H1 (cell line): ENCODE results near the gene NF1. TPM values are rescaled to one million over a fixed set of nuclear protein-coding genes. Genes with fewer than 3 reads are reported as not detected.

Experiments
- CTCF ChIA-PET: fragments of 300-600 bp; sonication (Branson Sonifier 250); formaldehyde crosslinking; loops from one replicate; lab custom pipeline; 2021; ENCODE audit not compliant: partially characterized antibody; lab: Charles Lee
- POLR2A ChIA-PET: fragments of 300-600 bp; sonication (Branson Sonifier 250); formaldehyde crosslinking; loops from one replicate; lab custom pipeline; 2021; ENCODE audit warnings: inconsistent platforms; ENCODE audit not compliant: partially characterized antibody; lab: Charles Lee
- DNase-seq, 2 experiments: peaks; one replicate each; pipeline versions ENCODE4 v3.0.0 to v3.0.0-alpha.2; 2010 to 2022; ENCODE audit warnings: low spot score in 2 of 2, low read depth in 1 of 2, mixed read lengths in 1 of 2
- FAIRE-seq: peaks from 2 replicates; lab custom pipeline; 2011; peaks lifted over from hg19 to GRCh38; lab: Jason Lieb, UNC
- H2AFZ ChIP-seq: 2 replicates; pipeline ENCODE4 v1.8.1; 2012; ENCODE audit warnings: low read length, inconsistent platforms
- H2AK5ac ChIP-seq: 2 replicates; pipeline ENCODE4 v1.6.1; 2013; ENCODE audit warnings: low read depth, low read length
- H2BK120ac ChIP-seq: replicated peaks from 2 replicates; pipeline ENCODE3; 2013; ENCODE audit warnings: low read depth, low read length, inconsistent platforms
- H2BK12ac ChIP-seq: 2 replicates; pipeline ENCODE4 v1.6.1; 2013; ENCODE audit warnings: low read depth, low read length
- H2BK15ac ChIP-seq: 2 replicates; pipeline ENCODE4 v1.6.1; 2013; ENCODE audit warnings: low read length
- H2BK20ac ChIP-seq: 2 replicates; pipeline ENCODE4 v1.6.1; 2013; ENCODE audit warnings: low read length
- H2BK5ac ChIP-seq: 2 replicates; pipeline ENCODE4 v1.6.1; 2013; ENCODE audit warnings: low read depth, low read length
- H3K14ac ChIP-seq: 2 replicates; pipeline ENCODE4 v1.6.1; 2013; ENCODE audit warnings: inconsistent platforms; ENCODE audit not compliant: insufficient read length
- H3K18ac ChIP-seq: 2 replicates; pipeline ENCODE4 v1.6.1; 2013; ENCODE audit warnings: low read length; ENCODE audit errors: extremely low read depth
- H3K23ac ChIP-seq: 2 replicates; pipeline ENCODE4 v1.6.1; 2013; ENCODE audit warnings: inconsistent platforms; ENCODE audit not compliant: insufficient read length
- H3K23me2 ChIP-seq: 2 replicates; pipeline ENCODE4 v1.6.1; 2013; ENCODE audit warnings: low read depth, low read length
- H3K27ac ChIP-seq: 2 replicates; pipeline ENCODE4 v1.6.1; 2011; ENCODE audit warnings: low read depth, low read length, inconsistent platforms
- H3K27me3 ChIP-seq, 4 experiments: replicated peaks in 1 of 4; 1 replicate in 1 of 4; 2 replicates in 3 of 4; pipeline versions ENCODE4 v1.6.1 to v1.8.1; 2011 to 2013; ENCODE audit warnings: low read length in 3 of 4, mild to moderate bottlenecking in 3 of 4, inconsistent platforms in 2 of 4, mixed read lengths in 2 of 4, moderate library complexity in 1 of 4; ENCODE audit not compliant: control insufficient read depth in 3 of 4, insufficient read depth in 3 of 4; ENCODE audit errors: extremely low read depth in 1 of 4
- H3K36me3 ChIP-seq, 4 experiments: 2 replicates each; pipeline versions ENCODE4 v1.6.1 to v1.8.1; 2011 to 2013; ENCODE audit warnings: mild to moderate bottlenecking in 4 of 4, low read length in 3 of 4, moderate library complexity in 2 of 4, control low read depth in 1 of 4, inconsistent platforms in 1 of 4; ENCODE audit not compliant: insufficient read depth in 4 of 4, control insufficient read depth in 2 of 4
- H3K4ac ChIP-seq: replicated peaks from 2 replicates; pipeline ENCODE3; 2013; ENCODE audit warnings: low read length, low read depth, mixed read lengths, inconsistent platforms; ENCODE audit not compliant: insufficient read length
- H3K4me1 ChIP-seq, 4 experiments: replicated peaks in 1 of 4; 1 replicate in 1 of 4; 2 replicates in 3 of 4; pipeline versions ENCODE4 v1.6.1 to v1.8.1; 2011 to 2013; ENCODE audit warnings: low read length in 3 of 4, inconsistent platforms in 2 of 4, mixed read lengths in 1 of 4; ENCODE audit not compliant: insufficient read depth in 4 of 4, control insufficient read depth in 3 of 4
- H3K4me2 ChIP-seq, 2 experiments: 2 replicates each; pipeline versions ENCODE4 v1.6.1 to v1.8.1; 2011 to 2013; ENCODE audit warnings: low read depth in 2 of 2, low read length in 2 of 2, control low read depth in 1 of 2, inconsistent platforms in 1 of 2, mild to moderate bottlenecking in 1 of 2; ENCODE audit not compliant: insufficient read depth in 1 of 2
- H3K4me3 ChIP-seq, 4 experiments: fragments of 200-600, 300-600 bp in 1 of 4; sonication (generic), shearing (Covaris generic), sonication (Bioruptor Twin) in 1 of 4; 2 replicates each; pipeline versions ENCODE4 v1.5.1 to v1.8.1; 2011 to 2016; ENCODE audit warnings: low read length in 4 of 4, low read depth in 3 of 4, control low read depth in 2 of 4, inconsistent platforms in 2 of 4, mild to moderate bottlenecking in 2 of 4, mixed read lengths in 1 of 4, moderate library complexity in 1 of 4; ENCODE audit not compliant: insufficient read depth in 2 of 4; ENCODE audit errors: extremely low read depth in 1 of 4
- H3K56ac ChIP-seq: replicated peaks from 2 replicates; pipeline ENCODE3; 2013; ENCODE audit warnings: low read depth, mild to moderate bottlenecking, mixed read lengths, low read length, inconsistent platforms; ENCODE audit not compliant: insufficient read length
- H3K79me1 ChIP-seq: 2 replicates; pipeline ENCODE4 v1.6.1; 2013; ENCODE audit warnings: low read depth, low read length, control low read depth
- H3K79me2 ChIP-seq, 2 experiments: 2 replicates each; pipeline versions ENCODE4 v1.6.1 to v1.8.1; 2012 to 2013; ENCODE audit warnings: low read length in 2 of 2, mild to moderate bottlenecking in 2 of 2, inconsistent platforms in 1 of 2; ENCODE audit not compliant: insufficient read depth in 2 of 2, control insufficient read depth in 1 of 2
- H3K9ac ChIP-seq, 4 experiments: replicated peaks in 1 of 4; 1 replicate in 1 of 4; 2 replicates in 3 of 4; pipeline versions ENCODE4 v1.6.1 to v1.8.1; 2011 to 2013; ENCODE audit warnings: low read depth in 3 of 4, low read length in 3 of 4, control low read depth in 2 of 4, mild to moderate bottlenecking in 2 of 4, moderate library complexity in 2 of 4, inconsistent platforms in 1 of 4; ENCODE audit errors: extremely low read depth in 1 of 4
- H3K9me3 ChIP-seq, 2 experiments: 2 replicates each; pipeline versions ENCODE4 v1.6.1 to v1.8.1; 2012 to 2013; ENCODE audit warnings: mild to moderate bottlenecking in 2 of 2, moderate library complexity in 2 of 2, control low read depth in 1 of 2, inconsistent platforms in 1 of 2, low read depth in 1 of 2, low read length in 1 of 2, mixed read lengths in 1 of 2; ENCODE audit not compliant: insufficient read depth in 2 of 2
- H4K20me1 ChIP-seq, 2 experiments: replicated peaks in 1 of 2; 2 replicates each; pipeline versions ENCODE3 to v1.8.1; 2011 to 2013; ENCODE audit warnings: inconsistent platforms in 2 of 2, low read length in 2 of 2, mild to moderate bottlenecking in 1 of 2; ENCODE audit not compliant: insufficient read depth in 2 of 2, control insufficient read depth in 1 of 2
- H4K5ac ChIP-seq: 2 replicates; pipeline ENCODE4 v1.6.1; 2013; ENCODE audit warnings: low read length, low read depth, mixed read lengths, inconsistent platforms; ENCODE audit not compliant: insufficient read length
- H4K8ac ChIP-seq: 2 replicates; pipeline ENCODE4 v1.8.0; 2013; ENCODE audit warnings: mild to moderate bottlenecking, moderate library complexity, low read length, inconsistent platforms; ENCODE audit not compliant: insufficient read depth; ENCODE audit errors: extremely low read depth
- H4K91ac ChIP-seq: replicated peaks from 2 replicates; pipeline ENCODE3; 2013; ENCODE audit warnings: low read length, mixed read lengths, inconsistent platforms; ENCODE audit not compliant: insufficient read length
- BRCA1 ChIP-seq: IDR thresholded peaks from 2 replicates; pipeline ENCODE4 v1.6.1; 2012; ENCODE audit warnings: low read depth, low read length, improper control_type of control experiment
- CTBP2 ChIP-seq: IDR thresholded peaks from 2 replicates; pipeline ENCODE4 v1.7.0; 2011; ENCODE audit warnings: borderline replicate concordance, mild to moderate bottlenecking, moderate library complexity, mixed read lengths, low read length; ENCODE audit not compliant: insufficient read depth, insufficient read length
- MAX ChIP-seq: IDR thresholded peaks from 2 replicates; pipeline ENCODE4 v1.6.1; 2012; ENCODE audit warnings: inconsistent platforms
- RAD21 ChIP-seq, 2 experiments: IDR thresholded peaks in 1 of 2; conservative IDR thresholded peaks in 1 of 2; 2 replicates each; pipeline ENCODE4 v1.6.1; 2011; ENCODE audit warnings: low read depth in 2 of 2, low read length in 2 of 2, improper control_type of control experiment in 1 of 2, inconsistent platforms in 1 of 2, mild to moderate bottlenecking in 1 of 2, moderate library complexity in 1 of 2
- SP1 ChIP-seq: IDR thresholded peaks from 2 replicates; pipeline ENCODE4 v1.6.1; 2011; ENCODE audit warnings: low read depth, low read length
- WGBS, 2 experiments: shearing (Covaris generic) in 1 of 2; methylation state at CpG; one replicate each; pipeline versions ENCODE4 v1.1.6 to v1.1.7; 2013 to 2015; ENCODE audit warnings: low lambda C conversion rate in 2 of 2, mixed read lengths in 2 of 2, inconsistent platforms in 1 of 2, low coverage in 1 of 2, missing lambda C conversion rate in 1 of 2; ENCODE audit not compliant: insufficient replicate concordance in 2 of 2, insufficient coverage in 1 of 2, insufficient read length in 1 of 2; ENCODE audit errors: extremely low coverage in 1 of 2, missing lambda C conversion rate in 1 of 2; 5-methylcytosine and 5-hydroxymethylcytosine counted together
- polyA plus RNA-seq, 7 experiments: library from polyadenylated mRNA; depleted of rRNA in 3 of 7; stranded (reverse) in 5 of 7; unstranded in 2 of 7; fragments of >200 nt in 5 of 7; fragments of 200-250 nt in 2 of 7; gene quantifications; 1 replicate in 5 of 7; 2 replicates in 1 of 7; 4 replicates in 1 of 7; pipeline versions ENCODE4 v1.2.1 to v1.2.3, GENCODE V29; 2011 to 2013; ENCODE audit warnings: missing spikeins in 2 of 7, mixed read lengths in 2 of 7
- total RNA-seq: library from RNA; stranded (reverse); fragmentation: NEBNext Ultra II Directional; extraction: Animal tissue kit (Norgen Biotek cat#: 25700); gene quantifications from 2 replicates; pipeline ENCODE4 v1.2.1, GENCODE V29; 2021
- TF ChIP-seq, protein P1 (sequence below), 3 experiments: IDR thresholded peaks; 1 replicate in 2 of 3; 2 replicates in 1 of 3; pipeline versions ENCODE4 v1.5.1 to v1.6.1; 2011; ENCODE audit warnings: low read length in 3 of 3, mild to moderate bottlenecking in 3 of 3, inconsistent platforms in 2 of 3, low read depth in 1 of 3, moderate library complexity in 1 of 3; ENCODE audit not compliant: insufficient read depth in 1 of 3; ENCODE audit errors: control extremely low read depth in 1 of 3

The NF1 gene
- total and polyA plus RNA-seq, 2 of the 8 experiments (the other 6 are each of a cell fraction or from before 2014, with no cell fraction given), result 19.3 to 29.6 TPM

GRCh38 chr17:31415004-31415454 is 320.3 kb downstream of the NF1 start:
- 70% methylated on average over 6 of the region's 7 CpGs; no CpG with 5 or more reads in 1 of the 2 experiments for WGBS, 2 experiments
- DNase-seq (no peak), FAIRE-seq (no peak)
- no peak overlapping the region for H3K23ac ChIP-seq
- no peak overlapping the region for H4K8ac ChIP-seq
- no peaks in the 10 kb centered on the region for H3K9me3 ChIP-seq
- no peaks in the 10 kb centered on the region for H3K36me3 ChIP-seq
- H4K91ac ChIP-seq, result no peak overlapping the region
- H3K4me2 ChIP-seq, result no peak overlapping the region
- no peak overlapping the region for H2AK5ac ChIP-seq
- H2BK15ac ChIP-seq, result no peak overlapping the region
- H3K4me3 ChIP-seq, result no peak overlapping the region
- H4K20me1 ChIP-seq, result peaks cover 0 to 2% of the 10 kb centered on the region in 2 experiments
- CTCF ChIA-PET, result interaction anchor here (0.6 to 2.7 kb wide), 13 partner anchors 9 to 114 kb away, joined by 3 to 11 read pairs (median 3); no protein-coding TSS in a partner anchor
- H3K27ac ChIP-seq, result no peak overlapping the region
- H3K14ac ChIP-seq, result no peak overlapping the region
- H3K18ac ChIP-seq, result no peak overlapping the region
- no peaks in the 10 kb centered on the region for H3K79me1 ChIP-seq
- H2BK20ac ChIP-seq, result no peak overlapping the region
- H3K23me2 ChIP-seq, result no peaks in the 10 kb centered on the region
- no peak overlapping the region for H3K56ac ChIP-seq
- TF ChIP-seq BRCA1, result no peak
- TF ChIP-seq, protein P1, sequence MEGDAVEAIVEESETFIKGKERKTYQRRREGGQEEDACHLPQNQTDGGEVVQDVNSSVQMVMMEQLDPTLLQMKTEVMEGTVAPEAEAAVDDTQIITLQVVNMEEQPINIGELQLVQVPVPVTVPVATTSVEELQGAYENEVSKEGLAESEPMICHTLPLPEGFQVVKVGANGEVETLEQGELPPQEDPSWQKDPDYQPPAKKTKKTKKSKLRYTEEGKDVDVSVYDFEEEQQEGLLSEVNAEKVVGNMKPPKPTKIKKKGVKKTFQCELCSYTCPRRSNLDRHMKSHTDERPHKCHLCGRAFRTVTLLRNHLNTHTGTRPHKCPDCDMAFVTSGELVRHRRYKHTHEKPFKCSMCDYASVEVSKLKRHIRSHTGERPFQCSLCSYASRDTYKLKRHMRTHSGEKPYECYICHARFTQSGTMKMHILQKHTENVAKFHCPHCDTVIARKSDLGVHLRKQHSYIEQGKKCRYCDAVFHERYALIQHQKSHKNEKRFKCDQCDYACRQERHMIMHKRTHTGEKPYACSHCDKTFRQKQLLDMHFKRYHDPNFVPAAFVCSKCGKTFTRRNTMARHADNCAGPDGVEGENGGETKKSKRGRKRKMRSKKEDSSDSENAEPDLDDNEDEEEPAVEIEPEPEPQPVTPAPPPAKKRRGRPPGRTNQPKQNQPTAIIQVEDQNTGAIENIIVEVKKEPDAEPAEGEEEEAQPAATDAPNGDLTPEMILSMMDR (IDR thresholded peaks at IDR 0.05; ENCODE audit: control extremely low read depth in 1 of 3, insufficient read depth in 1 of 3, low read depth in 1 of 3, low read length in 3 of 3), result peak in 2 of 3 experiments; percentile 13 to 14; a peak in 2 of 4 replicates
- no peak for TF ChIP-seq RAD21 (IDR thresholded peaks at IDR 0.05 in 1 of 2, conservative IDR thresholded peaks at IDR 0.05 in 1 of 2; ENCODE audit: low read depth in 2 of 2, low read length in 2 of 2)
- TF ChIP-seq MAX, result 0 out of 2 replicates have a peak, but pooled peaks have one; percentile 14
- TF ChIP-seq SP1, result no peak
- no peak for TF ChIP-seq CTBP2
- H2BK120ac ChIP-seq, result no peak overlapping the region
- H3K4ac ChIP-seq, result no peak overlapping the region
- peaks cover 2 to 30% (median 11%) of the 10 kb centered on the region in 4 experiments for H3K4me1 ChIP-seq
- no peak overlapping the region for H2BK12ac ChIP-seq
- no peaks in the 10 kb centered on the region for H3K27me3 ChIP-seq
- H4K5ac ChIP-seq, result no peak overlapping the region
- POLR2A ChIA-PET, result interaction anchor here (1.4 kb wide), 1 partner anchor 13 kb away, joined by 4 read pairs; no protein-coding TSS in a partner anchor
- no peaks in the 10 kb centered on the region for H3K79me2 ChIP-seq
- H3K9ac ChIP-seq, result no peak overlapping the region
- no peak overlapping the region for H2AFZ ChIP-seq
- H2BK5ac ChIP-seq, result no peak overlapping the region
